Measurements from ENCODE around the gene NDUFB4.

GRCh38 chr3:120558771-120559241 is 37.3 kb upstream of the NDUFB4 start:
- TF ChIP-seq, protein P1, sequence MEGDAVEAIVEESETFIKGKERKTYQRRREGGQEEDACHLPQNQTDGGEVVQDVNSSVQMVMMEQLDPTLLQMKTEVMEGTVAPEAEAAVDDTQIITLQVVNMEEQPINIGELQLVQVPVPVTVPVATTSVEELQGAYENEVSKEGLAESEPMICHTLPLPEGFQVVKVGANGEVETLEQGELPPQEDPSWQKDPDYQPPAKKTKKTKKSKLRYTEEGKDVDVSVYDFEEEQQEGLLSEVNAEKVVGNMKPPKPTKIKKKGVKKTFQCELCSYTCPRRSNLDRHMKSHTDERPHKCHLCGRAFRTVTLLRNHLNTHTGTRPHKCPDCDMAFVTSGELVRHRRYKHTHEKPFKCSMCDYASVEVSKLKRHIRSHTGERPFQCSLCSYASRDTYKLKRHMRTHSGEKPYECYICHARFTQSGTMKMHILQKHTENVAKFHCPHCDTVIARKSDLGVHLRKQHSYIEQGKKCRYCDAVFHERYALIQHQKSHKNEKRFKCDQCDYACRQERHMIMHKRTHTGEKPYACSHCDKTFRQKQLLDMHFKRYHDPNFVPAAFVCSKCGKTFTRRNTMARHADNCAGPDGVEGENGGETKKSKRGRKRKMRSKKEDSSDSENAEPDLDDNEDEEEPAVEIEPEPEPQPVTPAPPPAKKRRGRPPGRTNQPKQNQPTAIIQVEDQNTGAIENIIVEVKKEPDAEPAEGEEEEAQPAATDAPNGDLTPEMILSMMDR (IDR thresholded peaks at IDR 0.05), result peak; percentile 96 to 100 (median 99)
- TF ChIP-seq POLR2A (IDR thresholded peaks at IDR 0.05), result no peak
